ENCODE results near the gene GRIN2A. TPM values are rescaled to one million over a fixed set of nuclear protein-coding genes. Genes with fewer than 3 reads are reported as not detected.

The GRIN2A gene
- total and polyA plus RNA-seq, 2 of the 13 experiments (the other 11 are each of a cell fraction or from before 2014, with no cell fraction given), result not detected

DNA sequence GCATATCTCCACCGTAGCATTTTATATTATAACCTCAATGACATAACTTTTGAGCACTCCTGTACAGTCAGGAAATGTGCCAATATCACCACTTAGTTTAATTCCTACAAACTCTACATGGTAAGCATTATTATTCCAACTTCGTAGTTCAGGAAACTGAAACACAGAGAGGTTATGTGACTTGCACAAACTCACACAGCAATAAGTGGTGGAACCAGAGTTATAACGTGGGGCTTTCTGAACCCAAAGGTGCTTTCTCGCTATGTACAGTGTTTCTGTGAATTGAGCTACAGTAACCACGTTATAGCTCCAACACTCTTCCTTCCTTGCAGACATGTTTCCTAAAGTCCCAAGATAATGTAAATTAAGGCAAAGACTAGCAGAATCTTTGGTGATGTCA, 330.2 kb downstream of the GRIN2A start:
- intact Hi-C loops (cut with micrococcal nuclease; ENCODE audit: unreplicated experiment) (no loop called here), in situ Hi-C loops (cut with HindIII; ENCODE audit: extremely low pct_ligation_motif_present, low pct_unique_long_range_greater_than_20kb) (no loop called here)
- Histone ChIP-seq H3K4me3 (replicated peaks in 1 of 3; ENCODE audit: insufficient read depth in 1 of 3, low read depth in 2 of 3, low read length in 3 of 3) (no peak overlapping the region), H3K4me2 (ENCODE audit: low read depth, low read length) (no peak overlapping the region), H3K36me3 (replicated peaks in 1 of 2; ENCODE audit: control insufficient read depth in 1 of 2, insufficient read depth in 2 of 2, low read length in 2 of 2) (no peaks in the 10 kb centered on the region), H3K27me3 (ENCODE audit: control insufficient read depth in 1 of 2, insufficient read depth in 2 of 2, low read length in 2 of 2) (no peaks in the 10 kb centered on the region), H3K9ac (ENCODE audit: insufficient read depth, low read depth, low read length) (no peak overlapping the region), H2AFZ (ENCODE audit: low read length) (no peak overlapping the region), H3K4me1 (ENCODE audit: insufficient read depth, low read length) (no peaks in the 10 kb centered on the region), H3K9me3 (ENCODE audit: low read length) (no peaks in the 10 kb centered on the region), H3K27ac (ENCODE audit: extremely low read length, insufficient read depth, low read length) (no peak overlapping the region), H4K20me1 (ENCODE audit: insufficient read depth, low read length) (no peaks in the 10 kb centered on the region), H3K79me2 (ENCODE audit: insufficient read depth, low read length) (no peaks in the 10 kb centered on the region)
- ChIA-PET CTCF (ENCODE audit: low intra/inter-chr PET ratio, low total read pairs) (no interaction called here), POLR2A (no interaction called here)
- 19% methylated on average over 5 of the region's 5 CpGs for WGBS (ENCODE audit: low lambda C conversion rate)
- no peak for FAIRE-seq
- TF ChIP-seq EEA1 (CRISPR knock-in tag; IDR thresholded peaks at IDR 0.05; ENCODE audit: borderline replicate concordance) (no peak), ZNF589 (CRISPR knock-in tag; conservative IDR thresholded peaks at IDR 0.05) (no peak), ATF7 (IDR thresholded peaks at IDR 0.05) (peak; percentile 51; the same call in 1 of the 2 replicates), ATF7 (CRISPR knock-in tag; IDR thresholded peaks at IDR 0.05) (no peak)
- BruUV-seq (replicated peaks), result no TSS peak
- no peak for ATAC-seq
- no peak for DNase-seq (ENCODE audit: low spot score)

- FAIRE-seq, result no peak
- Histone ChIP-seq H3K27me3 (ENCODE audit: control insufficient read depth in 1 of 2, insufficient read depth in 2 of 2, low read length in 2 of 2) (no peaks in the 10 kb centered on the region), H3K4me2 (ENCODE audit: low read depth, low read length) (no peak overlapping the region), H3K9me3 (ENCODE audit: low read length) (no peaks in the 10 kb centered on the region), H3K36me3 (replicated peaks in 1 of 2; ENCODE audit: control insufficient read depth in 1 of 2, insufficient read depth in 2 of 2, low read length in 2 of 2) (no peaks in the 10 kb centered on the region), H3K4me1 (ENCODE audit: insufficient read depth, low read length) (no peaks in the 10 kb centered on the region), H3K4me3 (replicated peaks in 1 of 3; ENCODE audit: insufficient read depth in 1 of 3, low read depth in 2 of 3, low read length in 3 of 3) (no peak overlapping the region), H4K20me1 (ENCODE audit: insufficient read depth, low read length) (no peaks in the 10 kb centered on the region), H3K27ac (ENCODE audit: extremely low read length, insufficient read depth, low read length) (no peak overlapping the region), H3K79me2 (ENCODE audit: insufficient read depth, low read length) (no peaks in the 10 kb centered on the region), H3K9ac (ENCODE audit: insufficient read depth, low read depth, low read length) (no peak overlapping the region), H2AFZ (ENCODE audit: low read length) (no peak overlapping the region)
- POLR2A ChIA-PET, result no interaction called here
- in situ Hi-C loops (cut with HindIII; ENCODE audit: extremely low pct_ligation_motif_present, low pct_unique_long_range_greater_than_20kb), result no loop called here
- ATAC-seq, result no peak
- CTCF ChIA-PET (ENCODE audit: low intra/inter-chr PET ratio, low total read pairs), result no interaction called here
- TF ChIP-seq SKIL (CRISPR knock-in tag; IDR thresholded peaks at IDR 0.05; ENCODE audit: borderline replicate concordance) (no peak), ZNF567 (CRISPR knock-in tag; IDR thresholded peaks at IDR 0.05; ENCODE audit: borderline replicate concordance) (no peak), THYN1 (CRISPR knock-in tag; IDR thresholded peaks at IDR 0.05; ENCODE audit: borderline replicate concordance, low read depth) (no peak), ZNF660 (CRISPR knock-in tag; IDR thresholded peaks at IDR 0.05; ENCODE audit: borderline replicate concordance, low read depth) (no peak), ATRX (CRISPR knock-in tag; IDR thresholded peaks at IDR 0.05; ENCODE audit: borderline replicate concordance) (no peak), GATAD1 (CRISPR knock-in tag; IDR thresholded peaks at IDR 0.05) (no peak), PITX1 (CRISPR knock-in tag; IDR thresholded peaks at IDR 0.05) (no peak), ZMYM3 (CRISPR knock-in tag; IDR thresholded peaks at IDR 0.05) (no peak), BCL6 (CRISPR knock-in tag; IDR thresholded peaks at IDR 0.05) (no peak), TEAD2 (CRISPR knock-in tag; IDR thresholded peaks at IDR 0.05) (no peak), ZNF709 (CRISPR knock-in tag; IDR thresholded peaks at IDR 0.05) (no peak)
- TF ChIP-seq, protein P1, sequence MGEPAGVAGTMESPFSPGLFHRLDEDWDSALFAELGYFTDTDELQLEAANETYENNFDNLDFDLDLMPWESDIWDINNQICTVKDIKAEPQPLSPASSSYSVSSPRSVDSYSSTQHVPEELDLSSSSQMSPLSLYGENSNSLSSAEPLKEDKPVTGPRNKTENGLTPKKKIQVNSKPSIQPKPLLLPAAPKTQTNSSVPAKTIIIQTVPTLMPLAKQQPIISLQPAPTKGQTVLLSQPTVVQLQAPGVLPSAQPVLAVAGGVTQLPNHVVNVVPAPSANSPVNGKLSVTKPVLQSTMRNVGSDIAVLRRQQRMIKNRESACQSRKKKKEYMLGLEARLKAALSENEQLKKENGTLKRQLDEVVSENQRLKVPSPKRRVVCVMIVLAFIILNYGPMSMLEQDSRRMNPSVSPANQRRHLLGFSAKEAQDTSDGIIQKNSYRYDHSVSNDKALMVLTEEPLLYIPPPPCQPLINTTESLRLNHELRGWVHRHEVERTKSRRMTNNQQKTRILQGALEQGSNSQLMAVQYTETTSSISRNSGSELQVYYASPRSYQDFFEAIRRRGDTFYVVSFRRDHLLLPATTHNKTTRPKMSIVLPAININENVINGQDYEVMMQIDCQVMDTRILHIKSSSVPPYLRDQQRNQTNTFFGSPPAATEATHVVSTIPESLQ (CRISPR knock-in tag; conservative IDR thresholded peaks at IDR 0.05), result no peak
- no TSS peak for BruUV-seq (replicated peaks)
- WGBS (ENCODE audit: low lambda C conversion rate), result 10% methylated on average over 9 of the region's 9 CpGs
- intact Hi-C loops (cut with micrococcal nuclease; ENCODE audit: unreplicated experiment), result no loop called here
- DNase-seq (ENCODE audit: low spot score), result no peak
Measured at GRCh38 chr16:9850817-9851216, 331.4 kb downstream of the GRIN2A start.

Measured in HepG2 (cell line).